Measurements from ENCODE around the gene S100A1. TPM values are rescaled to one million over a fixed set of nuclear protein-coding genes. Genes with fewer than 3 reads are reported as not detected.

Gene S100A1
- total and polyA plus RNA-seq, 8 donors: 0.93 to 2.3 (median 1.8) TPM

DNA sequence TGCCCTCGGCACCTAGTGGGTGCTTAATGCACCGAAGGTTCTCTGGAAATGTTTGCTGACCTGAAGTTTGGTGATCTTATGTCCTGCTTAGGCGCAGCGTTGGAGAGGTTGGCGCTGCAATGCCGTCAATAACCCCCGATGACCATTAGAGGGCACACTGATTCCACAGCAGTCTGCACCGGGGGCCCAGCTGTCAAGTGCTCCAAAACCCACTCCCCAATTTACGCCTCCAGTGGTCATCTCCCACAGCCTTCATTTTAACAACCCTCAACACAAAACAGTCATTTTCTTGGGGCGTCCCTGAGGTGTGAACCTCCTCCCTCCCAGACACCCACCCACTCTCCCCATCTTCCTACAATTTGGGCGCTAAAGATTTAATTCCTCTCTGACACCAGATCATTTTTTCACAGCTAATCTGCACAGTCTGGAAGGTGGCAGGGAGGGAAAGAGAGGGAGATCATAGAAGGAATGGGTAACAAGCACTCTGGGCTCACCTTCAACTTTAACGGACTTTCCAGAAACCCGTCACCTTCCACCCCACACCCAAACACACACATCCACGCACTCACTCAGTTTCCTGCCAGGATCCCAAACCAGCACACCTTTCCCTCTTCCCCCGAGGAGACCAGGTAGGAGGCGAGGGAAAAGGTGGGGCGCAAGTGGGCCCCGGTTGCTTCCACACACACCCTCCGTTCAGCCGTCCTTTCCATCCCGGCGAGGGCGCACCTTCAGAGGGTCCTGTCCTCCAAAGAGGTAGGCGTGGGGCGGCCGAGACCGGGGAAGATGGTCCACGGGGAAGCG lies 49.7 kb downstream of the S100A1 start:
- peaks cover 12 to 35% of the 10 kb centered on the region in 2 donors for H3K4me1 ChIP-seq
- intact Hi-C loops (cut with DNase I): loop anchor here in 1 of 2 donors (10.0 kb wide), 1 partner anchor 67 kb away; no protein-coding TSS in a partner anchor
- peaks cover 8 to 39% of the 10 kb centered on the region in 2 donors for H3K27me3 ChIP-seq
- TF ChIP-seq, protein P1, sequence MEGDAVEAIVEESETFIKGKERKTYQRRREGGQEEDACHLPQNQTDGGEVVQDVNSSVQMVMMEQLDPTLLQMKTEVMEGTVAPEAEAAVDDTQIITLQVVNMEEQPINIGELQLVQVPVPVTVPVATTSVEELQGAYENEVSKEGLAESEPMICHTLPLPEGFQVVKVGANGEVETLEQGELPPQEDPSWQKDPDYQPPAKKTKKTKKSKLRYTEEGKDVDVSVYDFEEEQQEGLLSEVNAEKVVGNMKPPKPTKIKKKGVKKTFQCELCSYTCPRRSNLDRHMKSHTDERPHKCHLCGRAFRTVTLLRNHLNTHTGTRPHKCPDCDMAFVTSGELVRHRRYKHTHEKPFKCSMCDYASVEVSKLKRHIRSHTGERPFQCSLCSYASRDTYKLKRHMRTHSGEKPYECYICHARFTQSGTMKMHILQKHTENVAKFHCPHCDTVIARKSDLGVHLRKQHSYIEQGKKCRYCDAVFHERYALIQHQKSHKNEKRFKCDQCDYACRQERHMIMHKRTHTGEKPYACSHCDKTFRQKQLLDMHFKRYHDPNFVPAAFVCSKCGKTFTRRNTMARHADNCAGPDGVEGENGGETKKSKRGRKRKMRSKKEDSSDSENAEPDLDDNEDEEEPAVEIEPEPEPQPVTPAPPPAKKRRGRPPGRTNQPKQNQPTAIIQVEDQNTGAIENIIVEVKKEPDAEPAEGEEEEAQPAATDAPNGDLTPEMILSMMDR (IDR thresholded peaks at IDR 0.05): peak; percentile 86 to 89
- peak overlapping the region; percentile 56 to 74 for H3K27ac ChIP-seq
- peak; percentile 83 for ATAC-seq
- no peaks in the 10 kb centered on the region for H3K36me3 ChIP-seq
- H3K9me3 ChIP-seq: no peaks in the 10 kb centered on the region
- peak overlapping the region; percentile 51 to 66 for H3K4me3 ChIP-seq
- peak in 2 of 4 donors; percentile 43 to 57 for DNase-seq

GRCh38 chr1:153678519-153679336 lies 50.5 kb downstream of the S100A1 start, which contains the start of gene NPR1:
TSS of gene NPR1 (plus strand) at chr1:153678688. CDS start at chr1:153679109, 421 bp downstream.
- DNase-seq: peak; percentile 35 to 84 (median 54)
- Histone ChIP-seq H3K4me3 (peak within 1 kb of the TSS; percentile 51 to 66), H3K4me1 (peaks cover 12 to 35% of the 10 kb centered on the region in 2 donors), H3K27me3 (peaks cover 8 to 39% of the 10 kb centered on the region in 2 donors), H3K36me3 (peaks cover 0 to 3% of the 10 kb centered on the region in 2 donors), H3K9me3 (no peaks in the 10 kb centered on the region), H3K27ac (peak within 1 kb of the TSS; percentile 56 to 74)
- TF ChIP-seq, protein P1 (IDR thresholded peaks at IDR 0.05): no peak
- intact Hi-C loops (cut with DNase I): loop anchor here in 1 of 2 donors (10.0 kb wide), 1 partner anchor 66 kb away; no protein-coding TSS in a partner anchor
- peak; percentile 74 for ATAC-seq

GRCh38 chr1:153679337-153680119 lies 51.3 kb downstream of the S100A1 start:
- intact Hi-C loops (cut with DNase I): loop anchor here in 1 of 2 donors (5.0 to 10.0 kb wide), 2 partner anchors 65 to 93 kb away; no protein-coding TSS in a partner anchor
- peak in 1 of 4 donors; percentile 85 for DNase-seq
- peaks cover 8 to 39% of the 10 kb centered on the region in 2 donors for H3K27me3 ChIP-seq
- TF ChIP-seq, protein P1 (IDR thresholded peaks at IDR 0.05): peak in 1 of 2 donors; percentile 20
- ATAC-seq: peak; percentile 54
- H3K36me3 ChIP-seq: peaks cover 0 to 3% of the 10 kb centered on the region in 2 donors
- H3K4me3 ChIP-seq: peak overlapping the region; percentile 51 to 66
- no peaks in the 10 kb centered on the region for H3K9me3 ChIP-seq
- peaks cover 12 to 35% of the 10 kb centered on the region in 2 donors for H3K4me1 ChIP-seq
- H3K27ac ChIP-seq: peak overlapping the region; percentile 56 to 74

DNA sequence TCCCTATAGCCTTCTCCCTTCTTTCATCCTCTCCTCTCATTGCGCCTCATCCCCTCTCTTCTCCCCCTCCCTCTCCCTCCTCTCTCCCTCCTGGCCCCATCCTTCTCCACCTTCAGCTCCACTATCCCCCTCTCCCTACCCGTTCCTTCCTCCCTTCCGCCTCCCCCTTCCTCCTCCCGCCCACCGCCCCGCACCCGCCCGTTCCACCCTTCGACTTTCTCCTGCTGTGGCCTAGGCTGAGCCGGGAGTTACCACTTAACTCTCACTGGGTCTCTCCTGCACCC lies 51.8 kb downstream of the S100A1 start:
- H3K4me1 ChIP-seq: peaks cover 12 to 35% of the 10 kb centered on the region in 2 donors
- no peaks in the 10 kb centered on the region for H3K9me3 ChIP-seq
- peak overlapping the region in 1 of 2 donors; percentile 66 for H3K4me3 ChIP-seq
- TF ChIP-seq, protein P1 (IDR thresholded peaks at IDR 0.05): no peak
- peaks cover 8 to 39% of the 10 kb centered on the region in 2 donors for H3K27me3 ChIP-seq
- intact Hi-C loops (cut with DNase I): loop anchor here in 1 of 2 donors (5.0 kb wide), 1 partner anchor 92 kb away; no protein-coding TSS in a partner anchor
- peak overlapping the region in 1 of 2 donors; percentile 74 for H3K27ac ChIP-seq
- no peak for DNase-seq
- ATAC-seq: no peak
- H3K36me3 ChIP-seq: peaks cover 0 to 7% of the 10 kb centered on the region in 2 donors

Other genes starting within 250 kb of the S100A1 start
- 1,000 to 10,000 TPM in 1 of 2 donors, 10 to 100 TPM in 1; 97.7 to 1,365 TPM for gene S100A8, start 237.4 kb upstream of the S100A1 start, total RNA-seq
- gene S100A8, start 237.4 kb upstream of the S100A1 start, polyA plus RNA-seq (ENCODE audit: insufficient read length in 6 of 6): 10 to 100 TPM; 10.2 to 33.2 (median 19.9) TPM
- gene S100A7A, start 211.9 kb upstream of the S100A1 start, total RNA-seq: not detected
- gene S100A7A, start 211.9 kb upstream of the S100A1 start, polyA plus RNA-seq (ENCODE audit: insufficient read length in 6 of 6): not detected
- gene S100A7, start 167.8 kb upstream of the S100A1 start, total RNA-seq: not detected
- gene S100A7, start 167.8 kb upstream of the S100A1 start, polyA plus RNA-seq (ENCODE audit: insufficient read length in 6 of 6): not detected
- 1,000 to 10,000 TPM; 1,672 to 1,797 TPM for gene S100A6, start 92.4 kb upstream of the S100A1 start, total RNA-seq
- 100 to 1,000 TPM; 156 to 248 (median 183) TPM for gene S100A6, start 92.4 kb upstream of the S100A1 start, polyA plus RNA-seq (ENCODE audit: insufficient read length in 6 of 6)
- under 1 TPM in 1 of 2 donors, not detected in 1; 0.42 TPM for gene S100A5, start 87.5 kb upstream of the S100A1 start, total RNA-seq
- under 1 TPM in 3 of 6 donors, not detected in 3; 0.18 to 0.38 (median 0.34) TPM for gene S100A5, start 87.5 kb upstream of the S100A1 start, polyA plus RNA-seq (ENCODE audit: insufficient read length in 6 of 6)
- 1,000 to 10,000 TPM in 1 of 2 donors, 100 to 1,000 TPM in 1; 257 to 1,192 TPM for gene S100A4, start 82.6 kb upstream of the S100A1 start, total RNA-seq
- gene S100A4, start 82.6 kb upstream of the S100A1 start, polyA plus RNA-seq (ENCODE audit: insufficient read length in 6 of 6): 10 to 100 TPM; 15.0 to 24.6 (median 21.9) TPM
- 1 to 10 TPM; 1.7 to 7.7 TPM for gene S100A3, start 79.2 kb upstream of the S100A1 start, total RNA-seq
- gene S100A3, start 79.2 kb upstream of the S100A1 start, polyA plus RNA-seq (ENCODE audit: insufficient read length in 6 of 6): under 1 TPM in 2 of 6 donors, not detected in 4; 0.20 to 0.58 TPM
- 10 to 100 TPM in 1 of 2 donors, 1 to 10 TPM in 1; 7.1 to 25.9 TPM for gene S100A2, start 62.6 kb upstream of the S100A1 start, total RNA-seq
- 1 to 10 TPM in 4 of 6 donors, under 1 TPM in 2; 0.51 to 1.3 (median 1.0) TPM for gene S100A2, start 62.6 kb upstream of the S100A1 start, polyA plus RNA-seq (ENCODE audit: insufficient read length in 6 of 6)
- gene S100A16, start 15.3 kb upstream of the S100A1 start, total RNA-seq: 100 to 1,000 TPM; 118 to 145 TPM
- 100 to 1,000 TPM; 129 to 160 (median 145) TPM for gene S100A16, start 15.3 kb upstream of the S100A1 start, polyA plus RNA-seq (ENCODE audit: insufficient read length in 6 of 6)
- gene S100A14, start 12.1 kb upstream of the S100A1 start, total RNA-seq: 100 to 1,000 TPM in 1 of 2 donors, 10 to 100 TPM in 1; 100.0 to 152 TPM
- 100 to 1,000 TPM in 5 of 6 donors, 10 to 100 TPM in 1; 94.9 to 179 (median 150) TPM for gene S100A14, start 12.1 kb upstream of the S100A1 start, polyA plus RNA-seq (ENCODE audit: insufficient read length in 6 of 6)
- gene S100A13, start 929 bp upstream of the S100A1 start, total RNA-seq: 10 to 100 TPM; 75.1 to 80.0 TPM
- 100 to 1,000 TPM in 3 of 6 donors, 10 to 100 TPM in 3; 79.6 to 110 (median 93.6) TPM for gene S100A13, start 929 bp upstream of the S100A1 start, polyA plus RNA-seq (ENCODE audit: insufficient read length in 6 of 6)
- 10 to 100 TPM; 54.5 to 65.5 TPM for gene CHTOP, start 5.6 kb downstream of the S100A1 start, total RNA-seq
- gene CHTOP, start 5.6 kb downstream of the S100A1 start, polyA plus RNA-seq (ENCODE audit: insufficient read length in 6 of 6): 100 to 1,000 TPM; 110 to 125 (median 118) TPM
- gene SNAPIN, start 30.3 kb downstream of the S100A1 start, total RNA-seq: 10 to 100 TPM; 34.5 to 35.5 TPM
- gene SNAPIN, start 30.3 kb downstream of the S100A1 start, polyA plus RNA-seq (ENCODE audit: insufficient read length in 6 of 6): 10 to 100 TPM; 36.9 to 44.1 (median 39.2) TPM
- 100 to 1,000 TPM; 104 to 117 TPM for gene ILF2, start 42.6 kb downstream of the S100A1 start, total RNA-seq
- gene ILF2, start 42.6 kb downstream of the S100A1 start, polyA plus RNA-seq (ENCODE audit: insufficient read length in 6 of 6): 100 to 1,000 TPM; 239 to 295 (median 260) TPM
- gene NPR1, start 50.3 kb downstream of the S100A1 start, total RNA-seq: 10 to 100 TPM; 26.9 to 45.2 TPM
- gene NPR1, start 50.3 kb downstream of the S100A1 start, polyA plus RNA-seq (ENCODE audit: insufficient read length in 6 of 6): 10 to 100 TPM; 14.3 to 23.1 (median 17.4) TPM
- 10 to 100 TPM; 50.5 to 57.5 TPM for gene INTS3, start 99.6 kb downstream of the S100A1 start, total RNA-seq
- gene INTS3, start 99.6 kb downstream of the S100A1 start, polyA plus RNA-seq (ENCODE audit: insufficient read length in 6 of 6): 100 to 1,000 TPM in 5 of 6 donors, 10 to 100 TPM in 1; 90.4 to 131 (median 118) TPM
- gene SLC27A3, start 147.0 kb downstream of the S100A1 start, total RNA-seq: 10 to 100 TPM; 56.5 to 68.6 TPM
- 10 to 100 TPM; 32.4 to 50.3 (median 40.5) TPM for gene SLC27A3, start 147.0 kb downstream of the S100A1 start, polyA plus RNA-seq (ENCODE audit: insufficient read length in 6 of 6)

Data from left lung (tissue), 10 donors.